ENCODE data around the gene DPF1.

Gene DPF1

GRCh38 chr19:38213911-38214625, 10.0 kb downstream of the DPF1 start:
- TF ChIP-seq CTCF (IDR thresholded peaks at IDR 0.05; ENCODE audit: low read depth, low read length) = no peak
- H3K4me3 ChIP-seq (ENCODE audit: low read depth, low read length) = no peak overlapping the region

- no peak overlapping the region for H3K4me3 ChIP-seq (ENCODE audit: low read depth, low read length)
- TF ChIP-seq CTCF (IDR thresholded peaks at IDR 0.05; ENCODE audit: low read depth, low read length) = no peak
Measured at GRCh38 chr19:38213469-38213868, 10.6 kb downstream of the DPF1 start.

GRCh38 chr19:38211766-38212165, 12.3 kb downstream of the DPF1 start:
- no peak overlapping the region for H3K4me3 ChIP-seq (ENCODE audit: low read depth, low read length)
- TF ChIP-seq CTCF (IDR thresholded peaks at IDR 0.05; ENCODE audit: low read depth, low read length) = no peak

GRCh38 chr19:38211151-38211591, 12.9 kb downstream of the DPF1 start:
- H3K4me3 ChIP-seq (ENCODE audit: low read depth, low read length) = no peak overlapping the region
- no peak for TF ChIP-seq CTCF (IDR thresholded peaks at IDR 0.05; ENCODE audit: low read depth, low read length)

DNA sequence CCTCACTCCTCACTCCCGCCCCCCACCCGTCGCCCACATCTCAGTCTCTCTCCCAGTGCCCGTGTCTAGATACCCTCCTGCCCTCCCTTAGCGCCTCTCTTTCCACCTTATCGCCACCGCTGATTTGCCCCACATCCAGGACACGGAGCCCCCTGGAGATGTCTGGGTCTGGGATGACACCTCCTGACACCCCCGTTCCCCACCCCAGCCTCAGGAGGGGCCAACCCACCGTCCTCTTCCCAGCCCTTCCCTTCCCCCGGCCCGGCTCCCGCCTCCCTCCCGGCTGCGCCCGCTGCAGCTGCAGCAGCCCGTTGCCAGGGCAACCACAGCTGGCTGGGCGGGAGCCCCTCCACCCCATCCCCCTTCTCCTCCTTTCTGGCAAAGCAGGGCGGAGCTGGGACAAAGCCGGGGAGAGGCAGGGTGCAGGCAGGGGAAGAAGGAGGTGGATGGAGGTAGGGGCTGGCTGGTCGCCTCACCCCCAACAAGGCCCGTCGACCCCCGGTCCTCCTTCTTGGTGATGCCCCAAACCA, 13.5 kb downstream of the DPF1 start:
- no peak for TF ChIP-seq CTCF (IDR thresholded peaks at IDR 0.05; ENCODE audit: low read depth, low read length)
- no peak overlapping the region for H3K4me3 ChIP-seq (ENCODE audit: low read depth, low read length)

DNA sequence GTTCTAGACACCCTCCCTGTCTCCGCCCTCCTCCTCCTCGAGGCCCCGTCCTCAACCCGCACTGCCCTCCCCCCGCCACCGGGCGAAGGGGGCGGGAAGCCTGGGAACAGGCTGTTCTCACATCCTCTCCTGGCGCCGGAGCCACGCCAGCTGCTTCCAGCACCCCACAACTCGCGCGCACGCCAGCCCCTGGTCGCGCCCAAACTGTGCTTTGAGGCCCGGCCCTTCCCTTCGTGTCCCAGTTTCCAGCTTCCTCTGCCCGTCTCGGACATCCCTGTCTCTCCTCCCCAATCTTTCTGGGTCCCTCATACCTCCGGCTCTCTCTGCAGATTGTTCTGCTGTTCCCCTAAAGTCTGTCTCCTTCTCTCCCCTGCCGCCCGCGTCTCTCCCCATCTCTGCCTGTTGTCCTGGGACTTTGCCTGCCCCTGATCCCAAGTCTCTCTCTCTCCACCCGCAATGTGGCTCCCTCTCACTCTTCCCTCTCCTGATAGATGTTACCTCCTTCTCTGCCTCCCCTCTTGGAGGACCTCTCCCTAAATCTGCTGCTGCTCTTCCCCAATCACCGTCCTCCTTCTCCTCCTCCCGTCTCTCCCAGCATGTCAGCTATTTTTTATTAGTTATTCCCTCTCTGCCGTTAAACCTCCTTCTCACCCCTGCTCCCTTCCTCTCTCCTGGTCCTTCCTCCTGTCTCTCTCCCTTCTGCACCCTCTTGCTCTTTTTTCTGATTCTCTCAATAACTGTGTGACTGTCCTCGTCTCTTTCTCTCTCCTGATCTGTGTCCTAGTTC, 14.2 kb downstream of the DPF1 start:
- H3K4me3 ChIP-seq (ENCODE audit: low read depth, low read length) = peak overlapping the region; percentile 27
- no peak for TF ChIP-seq CTCF (IDR thresholded peaks at IDR 0.05; ENCODE audit: low read depth, low read length)

GRCh38 chr19:38209152-38209551, 14.9 kb downstream of the DPF1 start:
- no peak for TF ChIP-seq CTCF (IDR thresholded peaks at IDR 0.05; ENCODE audit: low read depth, low read length)
- H3K4me3 ChIP-seq (ENCODE audit: low read depth, low read length) = 0 out of 2 replicates have a peak overlapping the region, but pooled peaks have one; percentile 27
